OCI-LY1 (cell line): ENCODE data around the gene NPY4R.
"Not testable (repeated sequence)": the region's sequence is repeated elsewhere in the genome, so short reads cannot be mapped to it uniquely, and the experiment has no call there.

ENCODE experiments used
- EZH2 ChIP-seq: fragments of 200-600 bp; sonication (generic), shearing (Covaris generic); IDR thresholded peaks from 2 replicates; pipeline ENCODE4 v1.8.0; 2017; ENCODE audit warnings: borderline replicate concordance, mixed run types, mild to moderate bottlenecking, antibody characterized with exemption, low read length, moderate library complexity, mixed read lengths
- TF ChIP-seq, protein P1 (sequence below): fragments of 200-600 bp; sonication (generic), shearing (Covaris generic); IDR thresholded peaks from 2 replicates; pipeline ENCODE4 v1.5.1; 2017; ENCODE audit warnings: mild to moderate bottlenecking, antibody characterized with exemption, low read length, moderate library complexity, mixed read lengths

DNA sequence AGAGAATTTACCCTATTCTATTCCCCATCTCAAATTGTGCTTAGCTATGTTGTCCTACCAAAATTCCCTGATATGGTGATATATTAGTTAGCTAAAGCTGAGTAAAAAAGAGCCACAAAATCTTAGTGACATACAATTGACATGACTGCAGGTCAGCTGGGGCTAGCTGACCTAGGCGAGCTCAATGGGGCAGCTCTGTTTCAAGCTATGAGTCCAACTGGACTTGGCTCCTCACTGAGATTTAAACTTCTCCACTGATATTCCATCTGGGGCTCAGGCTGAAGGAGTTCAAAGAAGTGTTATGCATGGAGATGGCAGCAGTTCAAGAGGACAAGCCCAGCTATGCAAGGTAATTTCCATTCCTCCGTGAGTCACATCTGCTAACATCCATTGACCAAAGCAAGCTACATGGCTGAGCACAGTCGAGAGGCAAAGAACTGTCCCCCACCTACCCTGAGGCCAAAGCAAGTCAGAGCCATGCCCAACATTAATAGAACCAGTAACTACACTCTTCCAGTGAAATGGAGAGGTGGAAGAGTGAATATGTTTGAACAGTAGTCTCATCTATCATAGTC lies 9.1 kb upstream of the NPY4R start:
- TF ChIP-seq, protein P1, sequence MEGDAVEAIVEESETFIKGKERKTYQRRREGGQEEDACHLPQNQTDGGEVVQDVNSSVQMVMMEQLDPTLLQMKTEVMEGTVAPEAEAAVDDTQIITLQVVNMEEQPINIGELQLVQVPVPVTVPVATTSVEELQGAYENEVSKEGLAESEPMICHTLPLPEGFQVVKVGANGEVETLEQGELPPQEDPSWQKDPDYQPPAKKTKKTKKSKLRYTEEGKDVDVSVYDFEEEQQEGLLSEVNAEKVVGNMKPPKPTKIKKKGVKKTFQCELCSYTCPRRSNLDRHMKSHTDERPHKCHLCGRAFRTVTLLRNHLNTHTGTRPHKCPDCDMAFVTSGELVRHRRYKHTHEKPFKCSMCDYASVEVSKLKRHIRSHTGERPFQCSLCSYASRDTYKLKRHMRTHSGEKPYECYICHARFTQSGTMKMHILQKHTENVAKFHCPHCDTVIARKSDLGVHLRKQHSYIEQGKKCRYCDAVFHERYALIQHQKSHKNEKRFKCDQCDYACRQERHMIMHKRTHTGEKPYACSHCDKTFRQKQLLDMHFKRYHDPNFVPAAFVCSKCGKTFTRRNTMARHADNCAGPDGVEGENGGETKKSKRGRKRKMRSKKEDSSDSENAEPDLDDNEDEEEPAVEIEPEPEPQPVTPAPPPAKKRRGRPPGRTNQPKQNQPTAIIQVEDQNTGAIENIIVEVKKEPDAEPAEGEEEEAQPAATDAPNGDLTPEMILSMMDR: not testable (repeated sequence)
- TF ChIP-seq EZH2: not testable (repeated sequence)
